Measurements from ENCODE around the gene RPS6KL1.

DNA sequence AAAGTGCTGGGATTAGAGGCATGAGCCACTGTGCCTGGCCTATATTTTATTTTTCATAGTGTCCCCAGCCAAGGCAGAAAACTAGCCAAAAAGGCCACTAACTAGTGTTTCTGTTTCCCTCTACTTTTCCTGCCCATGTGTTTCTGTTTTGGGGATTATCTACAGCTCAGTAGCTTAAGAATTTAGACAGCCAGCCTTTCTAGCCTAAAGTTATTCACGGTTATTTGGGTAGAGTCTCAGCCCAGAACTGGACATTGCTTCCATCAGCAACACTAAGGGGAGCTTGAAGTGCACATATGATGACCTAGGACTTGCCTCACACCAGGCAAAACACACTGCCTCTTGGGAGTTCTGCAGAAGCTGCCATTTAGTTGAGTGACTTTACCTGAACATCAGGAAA is 65.0 kb downstream of the RPS6KL1 start:
- TF ChIP-seq POLR2A (IDR thresholded peaks at IDR 0.05; ENCODE audit: low read depth, low read length): no peak
- TF ChIP-seq POLR2AphosphoS5 (IDR thresholded peaks at IDR 0.05; ENCODE audit: low read depth, low read length): no peak
- no peak for TF ChIP-seq TAF1 (IDR thresholded peaks at IDR 0.05; ENCODE audit: borderline replicate concordance, low read depth, low read length)

All from GM12892 (cell line).